Motor neuron (in vitro differentiated cells): ENCODE data around the gene SUN5. TPM values are rescaled to one million over a fixed set of nuclear protein-coding genes. Genes with fewer than 3 reads are reported as not detected.

Source experiments
- ATAC-seq, 8 experiments: fragments of 200-7000 bp; cut with Tn5 transposase; replicated peaks in 6 of 8; 2 replicates each; pipeline ENCODE4 v1.8.0; 2021; ENCODE audit warnings: mild to moderate bottlenecking in 8 of 8, moderate library complexity in 8 of 8
- H3K27ac ChIP-seq, 2 donors: fragments of 250-450 bp; sonication (Bioruptor Pico); 2 replicates each; pipeline ENCODE4 v1.9.0; 2021; ENCODE audit warnings: antibody characterized with exemption in 2 of 2, mild to moderate bottlenecking in 2 of 2, moderate library complexity in 1 of 2
- H3K4me1 ChIP-seq, 2 donors: fragments of 250-450 bp; sonication (Bioruptor Pico); replicated peaks in 1 of 2; 2 replicates each; pipeline ENCODE4 v1.6.1; 2021; ENCODE audit warnings: antibody characterized with exemption in 2 of 2, mild to moderate bottlenecking in 2 of 2, moderate library complexity in 1 of 2
- H3K4me3 ChIP-seq, 5 donors: fragments of 250-450 bp; sonication (Bioruptor Pico); 2 replicates each; pipeline ENCODE4 v1.9.0; 2021; ENCODE audit warnings: antibody characterized with exemption in 5 of 5, mild to moderate bottlenecking in 5 of 5, moderate library complexity in 4 of 5
- WGBS, 10 experiments: fragments of 450-650 bp; shearing (Covaris generic); methylation state at CpG; one replicate each; pipeline ENCODE4 v1.0.0; 2022; 5-methylcytosine and 5-hydroxymethylcytosine counted together
- in situ Hi-C, 9 experiments: fragments of 400-800 bp; cut with MboI; loops; one replicate each; pipeline ENCODE4 v1.15.0; 2021; ENCODE audit warnings: low sequenced_read_pairs in 9 of 9, low pct_unique_long_range_greater_than_20kb in 2 of 9; ENCODE audit not compliant: unreplicated experiment in 9 of 9
- total RNA-seq, 8 experiments: library from RNA; unstranded; fragments of 300-600 nt; gene quantifications; 2 replicates each; pipeline versions ENCODE4 v1.2.3 to v1.2.4, GENCODE V29; 2022

The SUN5 gene
- total RNA-seq, 8 experiments from 2014 or later: not detected

- Histone ChIP-seq H3K27ac (no peak overlapping the region), H3K4me3 (no peak overlapping the region), H3K4me1 (peaks cover 0 to 8% of the 10 kb centered on the region in 2 donors)
- in situ Hi-C loops: no loop called here
- 0 to 80% (median 51%) methylated on average over 1 to 4 of the region's 15 CpGs; no CpG with 5 or more reads in 4 of the 10 experiments for WGBS, 10 experiments
- ATAC-seq: no peak
These were observed 11.7 kb upstream of the SUN5 start for GRCh38 chr20:33015700-33016580.

- Histone ChIP-seq H3K4me3 (no peak overlapping the region), H3K4me1 (peaks cover 0 to 8% of the 10 kb centered on the region in 2 donors), H3K27ac (no peak overlapping the region)
- 0 to 85% (median 77%) methylated on average over 1 to 9 of the region's 10 CpGs; no CpG with 5 or more reads in 4 of the 10 experiments for WGBS, 10 experiments
- in situ Hi-C loops: no loop called here
- no peak for ATAC-seq
These were observed 10.9 kb upstream of the SUN5 start for GRCh38 chr20:33015114-33015484.

- 13 to 80% (median 60%) methylated on average over 1 to 5 of the region's 16 CpGs; no CpG with 5 or more reads in 3 of the 10 experiments for WGBS, 10 experiments
- in situ Hi-C loops: no loop called here
- peaks cover 0 to 8% of the 10 kb centered on the region in 2 donors for H3K4me1 ChIP-seq
- no peak overlapping the region for H3K4me3 ChIP-seq
- no peak overlapping the region for H3K27ac ChIP-seq
- ATAC-seq: peak in 4 of 8 experiments; percentile 24 to 61 (median 50)
These were observed 10.3 kb upstream of the SUN5 start for GRCh38 chr20:33014336-33015113.

- in situ Hi-C loops: no loop called here
- H3K27ac ChIP-seq: no peak overlapping the region
These were observed 9.6 kb upstream of the SUN5 start for GRCh38 chr20:33013701-33014326.

GRCh38 chr20:33012327-33013189, 8.3 kb upstream of the SUN5 start:
- 5 to 80% (median 71%) methylated on average over 1 to 11 of the region's 15 CpGs; no CpG with 5 or more reads in 1 of the 10 experiments for WGBS, 10 experiments
- in situ Hi-C loops: no loop called here
- H3K4me1 ChIP-seq: peaks cover 0 to 8% of the 10 kb centered on the region in 2 donors
- ATAC-seq: no peak
- no peak overlapping the region for H3K4me3 ChIP-seq
- no peak overlapping the region for H3K27ac ChIP-seq

More at GRCh38 chr20:33013701-33014326, 9.6 kb upstream of the SUN5 start:
- H3K4me1 ChIP-seq: peaks cover 0 to 8% of the 10 kb centered on the region in 2 donors
- 28 to 83% (median 78%) methylated on average over 1 to 6 of the region's 12 CpGs; no CpG with 5 or more reads in 5 of the 10 experiments for WGBS, 10 experiments
- no peak overlapping the region for H3K4me3 ChIP-seq
- no peak for ATAC-seq

- 5 to 100% (median 77%) methylated on average over 1 to 6 of the region's 8 CpGs; no CpG with 5 or more reads in 5 of the 10 experiments for WGBS, 10 experiments
- Histone ChIP-seq H3K27ac (no peak overlapping the region), H3K4me3 (no peak overlapping the region), H3K4me1 (peaks cover 0 to 8% of the 10 kb centered on the region in 2 donors)
- ATAC-seq: no peak
- in situ Hi-C loops: no loop called here
These were observed 6.6 kb upstream of the SUN5 start for GRCh38 chr20:33010674-33011449.

- no peak for ATAC-seq
- 0 to 100% (median 78%) methylated on average over 1 to 4 of the region's 5 CpGs; no CpG with 5 or more reads in 6 of the 10 experiments for whole genome bisulfite sequencing, 10 experiments
- H3K27ac ChIP-seq: no peak overlapping the region
These were observed 5.9 kb upstream of the SUN5 start for GRCh38 chr20:33010133-33010504.

GRCh38 chr20:33009214-33010132, 5.2 kb upstream of the SUN5 start:
- ATAC-seq: no peak
- 50 to 76% (median 60%) methylated on average over 1 to 9 of the region's 19 CpGs; no CpG with 5 or more reads in 4 of the 10 experiments for WGBS, 10 experiments
- Histone ChIP-seq H3K27ac (no peak overlapping the region), H3K4me3 (no peak overlapping the region), H3K4me1 (peaks cover 0 to 1% of the 10 kb centered on the region in 2 donors)
- in situ Hi-C loops: no loop called here

More at GRCh38 chr20:33010133-33010504, 5.9 kb upstream of the SUN5 start:
- H3K4me1 ChIP-seq: peaks cover 0 to 8% of the 10 kb centered on the region in 2 donors
- in situ Hi-C loops: no loop called here
- H3K4me3 ChIP-seq: no peak overlapping the region

- H3K4me1 ChIP-seq: no peaks in the 10 kb centered on the region
- H3K27ac ChIP-seq: no peak overlapping the region
- no peak overlapping the region for H3K4me3 ChIP-seq
- in situ Hi-C loops: no loop called here
- WGBS, 10 experiments: 0 to 100% (median 80%) methylated on average over 2 to 12 of the region's 23 CpGs; no CpG with 5 or more reads in 2 of the 10 experiments
- no peak for ATAC-seq
These were observed 4.3 kb upstream of the SUN5 start for GRCh38 chr20:33008336-33009213.
